Endothelial cell of umbilical vein (primary cell): Measurements from ENCODE around the gene ERGIC1. TPM values are rescaled to one million over a fixed set of nuclear protein-coding genes. Genes with fewer than 3 reads are reported as not detected.

Experiments
- BruUV-seq: library from RNA; stranded (reverse); fragments of 400-500 nt; replicated peaks from 2 replicates; lab custom pipeline; 2021; lab: Mats Ljungman, UMichigan
- CTCF ChIA-PET: fragments of 300-600, 350-600 bp; sonication (Branson Sonifier 250); formaldehyde crosslinking; loops from one replicate; lab custom pipeline; 2021; ENCODE audit warnings: antibody characterized with exemption, inconsistent platforms; lab: Charles Lee
- POLR2A ChIA-PET: fragments of 300-600, 350-600 bp; sonication (Branson Sonifier 250); formaldehyde crosslinking; loops from one replicate; lab custom pipeline; 2021; ENCODE audit warnings: antibody characterized with exemption, inconsistent platforms; lab: Charles Lee
- DNase-seq: peaks from one replicate; pipeline ENCODE4 v3.0.0-alpha.2; 2011; ENCODE audit warnings: low read depth, low spot score
- FAIRE-seq: peaks from 2 replicates; lab custom pipeline; 2011; peaks lifted over from hg19 to GRCh38; lab: Jason Lieb, UNC
- H2AFZ ChIP-seq: 2 replicates; pipeline ENCODE4 v1.6.0; 2012; ENCODE audit warnings: low read depth, low read length, control low read depth, inconsistent platforms
- H3K27ac ChIP-seq: 2 replicates; pipeline ENCODE4 v1.5.1; 2011; ENCODE audit warnings: low read depth, mild to moderate bottlenecking, control low read depth, low read length, moderate library complexity; ENCODE audit not compliant: insufficient read depth
- H3K27me3 ChIP-seq, 2 experiments: 2 replicates each; pipeline versions ENCODE4 v1.6.0 to v1.6.1; 2011; ENCODE audit warnings: low read length in 2 of 2, mixed read lengths in 1 of 2; ENCODE audit not compliant: control insufficient read depth in 2 of 2, insufficient read depth in 2 of 2
- H3K36me3 ChIP-seq, 2 experiments: 2 replicates in 1 of 2; 3 replicates in 1 of 2; pipeline ENCODE4 v1.5.1; 2011; ENCODE audit warnings: low read length in 2 of 2, mild to moderate bottlenecking in 1 of 2, moderate library complexity in 1 of 2; ENCODE audit not compliant: control insufficient read depth in 2 of 2, insufficient read depth in 2 of 2; ENCODE audit errors: extremely low read depth in 1 of 2
- H3K4me1 ChIP-seq: 3 replicates; pipeline ENCODE4 v1.5.1; 2011; ENCODE audit warnings: mild to moderate bottlenecking, low read length; ENCODE audit not compliant: control insufficient read depth, insufficient read depth; ENCODE audit errors: extremely low read depth
- H3K4me2 ChIP-seq: 2 replicates; pipeline ENCODE4 v1.6.1; 2011; ENCODE audit warnings: low read length, control low read depth, mixed read lengths; ENCODE audit not compliant: insufficient read depth
- H3K4me3 ChIP-seq, 3 experiments: fragments of 200-600 bp in 1 of 3; sonication (generic), shearing (Covaris generic) in 1 of 3; replicated peaks in 1 of 3; 2 replicates each; pipeline ENCODE4 v1.5.1; 2011 to 2016; ENCODE audit warnings: control low read depth in 3 of 3, low read length in 3 of 3, mild to moderate bottlenecking in 2 of 3, inconsistent platforms in 1 of 3, low read depth in 1 of 3, moderate library complexity in 1 of 3; ENCODE audit not compliant: insufficient read depth in 1 of 3
- H3K79me2 ChIP-seq: 2 replicates; pipeline ENCODE4 v1.6.0; 2012; ENCODE audit warnings: low read length, inconsistent platforms; ENCODE audit not compliant: control insufficient read depth, insufficient read depth
- H3K9ac ChIP-seq: replicated peaks from 2 replicates; pipeline ENCODE3; 2011; ENCODE audit warnings: low read length, control low read depth; ENCODE audit not compliant: insufficient read depth; ENCODE audit errors: extremely low read depth
- H3K9me1 ChIP-seq: replicated peaks from 3 replicates; pipeline ENCODE4 v1.6.0; 2011; ENCODE audit warnings: mild to moderate bottlenecking, low read length; ENCODE audit not compliant: control insufficient read depth, insufficient read depth; ENCODE audit errors: extremely low read depth
- H3K9me3 ChIP-seq: replicated peaks from 2 replicates; pipeline ENCODE4 v1.5.1; 2012; ENCODE audit warnings: low read length, inconsistent platforms; ENCODE audit not compliant: control insufficient read depth, insufficient read depth
- H4K20me1 ChIP-seq: replicated peaks from 2 replicates; pipeline ENCODE3; 2011; ENCODE audit warnings: mild to moderate bottlenecking, low read length; ENCODE audit not compliant: control insufficient read depth, insufficient read depth; ENCODE audit errors: extremely low read depth
- EZH2 ChIP-seq: IDR thresholded peaks from 2 replicates; pipeline ENCODE4 v1.6.1; 2012; ENCODE audit warnings: borderline replicate concordance, low read depth, mild to moderate bottlenecking, moderate library complexity, low read length, inconsistent platforms; ENCODE audit not compliant: severe bottlenecking
- FOS ChIP-seq: IDR thresholded peaks from 2 replicates; pipeline ENCODE4 v1.6.1; 2011; ENCODE audit warnings: mild to moderate bottlenecking, low read length, moderate library complexity, borderline replicate concordance; ENCODE audit not compliant: insufficient read depth
- GATA2 ChIP-seq: IDR thresholded peaks from 2 replicates; pipeline ENCODE4 v1.7.0; 2011; ENCODE audit warnings: low read depth, mild to moderate bottlenecking, moderate library complexity, mixed read lengths, low read length; ENCODE audit not compliant: insufficient read length, insufficient read depth
- JUN ChIP-seq: IDR thresholded peaks from 2 replicates; pipeline ENCODE4 v1.6.1; 2011; ENCODE audit warnings: borderline replicate concordance, low read depth; ENCODE audit not compliant: insufficient read length, insufficient read depth
- MYC ChIP-seq: IDR thresholded peaks from one replicate; pipeline ENCODE4 v1.6.1; 2011; ENCODE audit warnings: mild to moderate bottlenecking, low read depth, low read length
- POLR2A ChIP-seq: IDR thresholded peaks from 2 replicates; pipeline ENCODE4 v1.6.1; 2012; ENCODE audit warnings: low read depth, mild to moderate bottlenecking, control low read depth, low read length
- POLR2AphosphoS5 ChIP-seq: IDR thresholded peaks from 2 replicates; pipeline ENCODE4 v1.6.1; 2012; ENCODE audit warnings: low read depth, mild to moderate bottlenecking, control low read depth, low read length, moderate library complexity; ENCODE audit not compliant: insufficient read depth
- dilution Hi-C: fragments of 300-500 bp; cut with MboI; formaldehyde crosslinking; loops from one replicate; pipeline ENCODE4 v1.15.0; 2019; ENCODE audit warnings: low sequenced_read_pairs; ENCODE audit not compliant: extremely low pct_ligation_motif_present
- intact Hi-C: fragments of 100-400 bp; cut with micrococcal nuclease; formaldehyde crosslinking; loops from one replicate; pipeline ENCODE4 v1.10.0; 2022
- polyA plus RNA-seq, 4 experiments: library from polyadenylated mRNA; depleted of rRNA in 3 of 4; stranded (reverse) in 3 of 4; unstranded in 1 of 4; fragments of >200 nt; gene quantifications; 2 replicates each; pipeline versions ENCODE4 v1.2.1 to v1.2.3, GENCODE V29; 2011 to 2012; ENCODE audit warnings: missing spikeins in 1 of 4
- total RNA-seq: library from RNA; stranded (reverse); gene quantifications from 2 replicates; pipeline ENCODE4 v1.2.3, GENCODE V29; 2021
- TF ChIP-seq, protein P1 (sequence below), 2 donors: IDR thresholded peaks; 1 replicate in 1 of 2; 2 replicates in 1 of 2; pipeline ENCODE4 v1.5.1; 2011; ENCODE audit warnings: low read length in 2 of 2, mild to moderate bottlenecking in 2 of 2, moderate library complexity in 2 of 2, control low read depth in 1 of 2, inconsistent platforms in 1 of 2, low read depth in 1 of 2; ENCODE audit not compliant: insufficient read depth in 1 of 2; ENCODE audit errors: extremely low read depth in 1 of 2
- TF ChIP-seq, protein P2 (sequence below): IDR thresholded peaks from 2 replicates; pipeline ENCODE4 v1.6.1; 2011; ENCODE audit not compliant: insufficient read depth, insufficient read length

Gene ERGIC1
- total and polyA plus RNA-seq, 2 donors (not counting 3 experiments of a cell fraction or from before 2014, with no cell fraction given) = 105 to 109 TPM

GRCh38 chr5:172858990-172859811, 25.1 kb downstream of the ERGIC1 start:
- H3K9ac ChIP-seq = peak overlapping the region; percentile 82
- peaks cover 68% of the 10 kb centered on the region for H3K4me1 ChIP-seq
- intact Hi-C loops = loop anchor here (1.0 to 2.0 kb wide), 13 partner anchors 11 to 111 kb away; no protein-coding TSS in a partner anchor
- CTCF ChIA-PET = interaction anchor here (0.8 to 4.6 kb wide), 15 partner anchors 10 to 144 kb away, joined by 3 to 37 read pairs (median 4); partner anchors contain the start of gene DUSP1
- peaks cover 38% of the 10 kb centered on the region for H3K79me2 ChIP-seq
- POLR2A ChIA-PET = interaction anchor here (0.6 to 4.0 kb wide), 7 partner anchors 12 to 94 kb away, joined by 3 to 60 read pairs (median 5); partner anchors contain the start of gene DUSP1
- H3K36me3 ChIP-seq = no peaks in the 10 kb centered on the region
- H3K4me2 ChIP-seq = peak overlapping the region; percentile 27
- no peaks in the 10 kb centered on the region for H3K9me3 ChIP-seq
- no peaks in the 10 kb centered on the region for H4K20me1 ChIP-seq
- no peaks in the 10 kb centered on the region for H3K27me3 ChIP-seq
- H3K4me3 ChIP-seq = no peak overlapping the region
- H3K9me1 ChIP-seq = no peaks in the 10 kb centered on the region
- TF ChIP-seq, protein P1, sequence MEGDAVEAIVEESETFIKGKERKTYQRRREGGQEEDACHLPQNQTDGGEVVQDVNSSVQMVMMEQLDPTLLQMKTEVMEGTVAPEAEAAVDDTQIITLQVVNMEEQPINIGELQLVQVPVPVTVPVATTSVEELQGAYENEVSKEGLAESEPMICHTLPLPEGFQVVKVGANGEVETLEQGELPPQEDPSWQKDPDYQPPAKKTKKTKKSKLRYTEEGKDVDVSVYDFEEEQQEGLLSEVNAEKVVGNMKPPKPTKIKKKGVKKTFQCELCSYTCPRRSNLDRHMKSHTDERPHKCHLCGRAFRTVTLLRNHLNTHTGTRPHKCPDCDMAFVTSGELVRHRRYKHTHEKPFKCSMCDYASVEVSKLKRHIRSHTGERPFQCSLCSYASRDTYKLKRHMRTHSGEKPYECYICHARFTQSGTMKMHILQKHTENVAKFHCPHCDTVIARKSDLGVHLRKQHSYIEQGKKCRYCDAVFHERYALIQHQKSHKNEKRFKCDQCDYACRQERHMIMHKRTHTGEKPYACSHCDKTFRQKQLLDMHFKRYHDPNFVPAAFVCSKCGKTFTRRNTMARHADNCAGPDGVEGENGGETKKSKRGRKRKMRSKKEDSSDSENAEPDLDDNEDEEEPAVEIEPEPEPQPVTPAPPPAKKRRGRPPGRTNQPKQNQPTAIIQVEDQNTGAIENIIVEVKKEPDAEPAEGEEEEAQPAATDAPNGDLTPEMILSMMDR (IDR thresholded peaks at IDR 0.05; ENCODE audit: extremely low read depth in 1 of 2, insufficient read depth in 1 of 2, low read depth in 1 of 2, low read length in 2 of 2) = no peak
- TF ChIP-seq MYC (no peak), EZH2 (no peak), FOS (peak; percentile 86), JUN (peak; percentile 88), POLR2A (no peak), POLR2AphosphoS5 (peak; percentile 64), GATA2 (peak; percentile 86)
- TF ChIP-seq, protein P2, sequence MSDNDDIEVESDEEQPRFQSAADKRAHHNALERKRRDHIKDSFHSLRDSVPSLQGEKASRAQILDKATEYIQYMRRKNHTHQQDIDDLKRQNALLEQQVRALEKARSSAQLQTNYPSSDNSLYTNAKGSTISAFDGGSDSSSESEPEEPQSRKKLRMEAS = no peak
- dilution Hi-C loops = no loop called here
- DNase-seq (peak; percentile 96), FAIRE-seq (peak; percentile 98)
- TSS peak; percentile 76 for BruUV-seq
- H3K27ac ChIP-seq = peak overlapping the region; percentile 90
- no peak overlapping the region for H2AFZ ChIP-seq
